ENCODE measurements around the gene HSP90AB1. TPM values are rescaled to one million over a fixed set of nuclear protein-coding genes. Genes with fewer than 3 reads are reported as not detected.
A peak's percentile ranks its signal among the peaks of the same experiment; 100 is the strongest.

HSP90AB1 gene
- total RNA-seq, 3 donors from 2014 or later: 322 to 593 (median 399) TPM

DNA sequence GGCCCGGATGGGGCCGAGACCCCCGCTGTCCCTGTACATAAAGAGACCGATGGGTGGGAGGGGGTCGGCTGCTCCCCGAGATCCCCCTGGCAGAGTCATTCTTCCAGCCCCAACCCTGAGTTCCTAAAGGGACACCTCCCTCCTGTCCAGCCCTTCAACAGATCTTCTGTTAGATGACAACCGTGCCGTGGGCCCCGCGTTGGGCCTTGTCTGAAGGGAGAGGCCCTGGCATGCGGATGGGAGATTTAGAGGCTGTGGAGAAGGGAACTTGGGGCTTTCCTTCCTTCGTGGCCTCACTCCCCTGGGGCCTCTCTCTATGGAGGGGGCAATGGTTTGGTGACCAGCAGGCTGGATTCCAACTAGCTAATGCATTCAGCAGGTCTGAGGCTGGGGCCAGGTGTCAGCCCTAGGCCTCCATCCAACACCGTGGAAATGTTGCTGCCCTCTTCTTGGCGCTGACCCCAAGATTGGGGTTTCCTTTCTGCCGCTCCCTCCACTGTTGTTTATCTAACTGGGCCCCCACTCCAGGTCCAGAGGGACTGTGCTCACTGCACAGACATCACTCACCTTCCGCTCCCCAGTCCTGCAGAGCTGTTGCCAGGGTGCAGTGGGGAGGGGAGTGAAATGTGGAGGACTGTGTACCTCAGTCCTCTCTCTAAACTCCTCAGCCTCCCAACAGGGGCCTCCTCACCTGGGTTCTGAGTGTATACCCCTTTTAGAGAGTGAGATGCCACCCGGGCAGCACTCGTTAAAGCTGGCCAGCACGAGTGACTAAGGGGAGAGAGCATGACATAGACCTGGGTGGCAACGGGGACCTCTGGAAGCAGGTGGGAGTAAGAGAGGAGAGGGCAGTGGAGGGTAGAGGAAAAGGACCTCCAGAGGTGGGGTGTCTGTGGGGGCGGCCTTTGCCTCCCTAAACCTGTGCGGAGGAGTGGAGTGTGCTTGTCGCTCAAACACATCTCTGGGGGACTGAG is 30.1 kb downstream of the HSP90AB1 start:
- Histone ChIP-seq H3K9me3 (no peaks in the 10 kb centered on the region), H3K36me3 (ENCODE audit: low read depth) (no peaks in the 10 kb centered on the region), H3K4me1 (ENCODE audit: low read depth) (no peaks in the 10 kb centered on the region), H3K4me3 (no peak overlapping the region)
- intact Hi-C loops (cut with DNase I, micrococcal nuclease): no loop called here
- DNase-seq (no peak), ATAC-seq (no peak)
- TF ChIP-seq, protein P1, sequence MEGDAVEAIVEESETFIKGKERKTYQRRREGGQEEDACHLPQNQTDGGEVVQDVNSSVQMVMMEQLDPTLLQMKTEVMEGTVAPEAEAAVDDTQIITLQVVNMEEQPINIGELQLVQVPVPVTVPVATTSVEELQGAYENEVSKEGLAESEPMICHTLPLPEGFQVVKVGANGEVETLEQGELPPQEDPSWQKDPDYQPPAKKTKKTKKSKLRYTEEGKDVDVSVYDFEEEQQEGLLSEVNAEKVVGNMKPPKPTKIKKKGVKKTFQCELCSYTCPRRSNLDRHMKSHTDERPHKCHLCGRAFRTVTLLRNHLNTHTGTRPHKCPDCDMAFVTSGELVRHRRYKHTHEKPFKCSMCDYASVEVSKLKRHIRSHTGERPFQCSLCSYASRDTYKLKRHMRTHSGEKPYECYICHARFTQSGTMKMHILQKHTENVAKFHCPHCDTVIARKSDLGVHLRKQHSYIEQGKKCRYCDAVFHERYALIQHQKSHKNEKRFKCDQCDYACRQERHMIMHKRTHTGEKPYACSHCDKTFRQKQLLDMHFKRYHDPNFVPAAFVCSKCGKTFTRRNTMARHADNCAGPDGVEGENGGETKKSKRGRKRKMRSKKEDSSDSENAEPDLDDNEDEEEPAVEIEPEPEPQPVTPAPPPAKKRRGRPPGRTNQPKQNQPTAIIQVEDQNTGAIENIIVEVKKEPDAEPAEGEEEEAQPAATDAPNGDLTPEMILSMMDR (IDR thresholded peaks at IDR 0.05): no peak

GRCh38 chr6:44277763-44278162 is 30.9 kb downstream of the HSP90AB1 start:
- no peak overlapping the region for H3K4me3 ChIP-seq
- H3K36me3 ChIP-seq (ENCODE audit: low read depth): no peaks in the 10 kb centered on the region
- H3K4me1 ChIP-seq (ENCODE audit: low read depth): no peaks in the 10 kb centered on the region
- H3K9me3 ChIP-seq: no peaks in the 10 kb centered on the region
- ATAC-seq (no peak), DNase-seq (no peak)
- intact Hi-C loops (cut with DNase I, micrococcal nuclease): no loop called here
- TF ChIP-seq, protein P1 (IDR thresholded peaks at IDR 0.05): no peak

GRCh38 chr6:44278315-44278714 is 31.4 kb downstream of the HSP90AB1 start:
- DNase-seq: no peak
- no peak overlapping the region for H3K4me3 ChIP-seq
- TF ChIP-seq, protein P1 (IDR thresholded peaks at IDR 0.05): no peak
- H3K9me3 ChIP-seq: no peaks in the 10 kb centered on the region
- no peaks in the 10 kb centered on the region for H3K4me1 ChIP-seq (ENCODE audit: low read depth)
- H3K36me3 ChIP-seq (ENCODE audit: low read depth): no peaks in the 10 kb centered on the region
- no peak for ATAC-seq
- intact Hi-C loops (cut with DNase I, micrococcal nuclease): no loop called here

- H3K36me3 ChIP-seq (ENCODE audit: low read depth): no peaks in the 10 kb centered on the region
- ATAC-seq: peak; percentile 32
- intact Hi-C loops (cut with DNase I, micrococcal nuclease): no loop called here
- H3K9me3 ChIP-seq: no peaks in the 10 kb centered on the region
- TF ChIP-seq, protein P1 (IDR thresholded peaks at IDR 0.05): no peak
- H3K4me3 ChIP-seq: no peak overlapping the region
- H3K4me1 ChIP-seq (ENCODE audit: low read depth): no peaks in the 10 kb centered on the region
- DNase-seq: no peak
These were observed 32.1 kb downstream of the HSP90AB1 start for GRCh38 chr6:44278774-44279697.

DNA sequence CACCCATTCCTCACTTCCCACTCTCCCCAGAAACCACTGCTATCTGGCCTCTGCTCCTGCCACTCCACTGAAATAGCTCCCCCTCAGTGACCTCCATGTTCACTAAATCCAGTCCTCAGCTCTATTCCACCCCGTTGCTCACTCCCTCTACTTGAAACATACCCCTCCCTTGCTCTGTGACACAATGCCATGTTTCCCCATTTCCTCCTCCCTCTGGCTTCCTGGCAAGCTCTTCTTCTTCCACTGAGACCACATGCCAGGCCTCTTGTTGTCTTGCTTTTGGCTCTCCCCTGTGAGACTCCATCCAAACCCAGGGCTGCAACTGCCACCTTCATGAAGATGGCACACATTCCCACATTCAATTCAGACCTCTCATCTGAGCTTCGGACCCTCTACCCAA is 37.2 kb downstream of the HSP90AB1 start:
- Histone ChIP-seq H3K4me1 (ENCODE audit: low read depth) (no peaks in the 10 kb centered on the region), H3K9me3 (no peaks in the 10 kb centered on the region), H3K36me3 (ENCODE audit: low read depth) (no peaks in the 10 kb centered on the region), H3K4me3 (no peak overlapping the region)
- ATAC-seq: no peak
- intact Hi-C loops (cut with DNase I, micrococcal nuclease): no loop called here
- DNase-seq: no peak
- TF ChIP-seq, protein P1 (IDR thresholded peaks at IDR 0.05): no peak

Data from mucosa of descending colon (tissue), 3 donors.